SK-N-SH treated with all-trans-retinoic acid at 6 μM for 48 hours (cell line): ENCODE data around the gene FGD5.

Source experiments
- ATAC-seq: fragments of 200-7000 bp; cut with Tn5 transposase; 3 replicates; pipeline ENCODE4 v1.9.1; 2020; ENCODE audit warnings: mild to moderate bottlenecking, moderate library complexity
- ARNTL ChIP-seq: fragments of 450-650 bp; formaldehyde crosslinking; IDR thresholded peaks from 2 replicates; pipeline ENCODE4 v1.5.0; 2020; ENCODE audit warnings: low read depth, mild to moderate bottlenecking, moderate library complexity, borderline replicate concordance
- BACH2 ChIP-seq: fragments of 250-450 bp; sonication (Bioruptor Pico); IDR thresholded peaks from 2 replicates; pipeline ENCODE4 v1.9.0; 2021; ENCODE audit warnings: mild to moderate bottlenecking, borderline replicate concordance
- CREB5 ChIP-seq: fragments of 250-450 bp; sonication (Bioruptor Pico); IDR thresholded peaks from 2 replicates; pipeline ENCODE4 v1.5.1; 2020; ENCODE audit warnings: low read depth, mild to moderate bottlenecking, moderate library complexity
- CSDC2 ChIP-seq: fragments of 250-450 bp; sonication (Bioruptor Pico); IDR thresholded peaks from 2 replicates; pipeline ENCODE4 v1.5.0; 2020; ENCODE audit warnings: mild to moderate bottlenecking, moderate library complexity
- CSRNP3 ChIP-seq: fragments of 250-450 bp; sonication (Bioruptor Pico); IDR thresholded peaks from 2 replicates; pipeline ENCODE4 v1.5.1; 2021; ENCODE audit warnings: mild to moderate bottlenecking, moderate library complexity
- ESRRG ChIP-seq: fragments of 250-450 bp; sonication (Bioruptor Pico); IDR thresholded peaks from 2 replicates; pipeline ENCODE4 v1.6.1; 2021; ENCODE audit warnings: mild to moderate bottlenecking
- GLIS3 ChIP-seq: fragments of 250-450 bp; sonication (Bioruptor Pico); IDR thresholded peaks from 2 replicates; pipeline ENCODE4 v1.5.0; 2020; ENCODE audit warnings: mild to moderate bottlenecking, moderate library complexity
- ISL1 ChIP-seq: fragments of 250-450 bp; sonication (Bioruptor Pico); IDR thresholded peaks from 2 replicates; pipeline ENCODE4 v2.1.2; 2022; ENCODE audit warnings: mild to moderate bottlenecking, moderate library complexity
- OSR1 ChIP-seq: fragments of 250-450 bp; sonication (Bioruptor Pico); IDR thresholded peaks from 2 replicates; pipeline ENCODE4 v1.8.0; 2022; ENCODE audit warnings: moderate library complexity, mild to moderate bottlenecking, inconsistent platforms
- PATZ1 ChIP-seq: fragments of 250-450 bp; sonication (Bioruptor Pico); IDR thresholded peaks from 2 replicates; pipeline ENCODE4 v1.8.0; 2020; ENCODE audit warnings: mild to moderate bottlenecking, moderate library complexity, borderline replicate concordance
- POU6F1 ChIP-seq: fragments of 250-450 bp; sonication (Bioruptor Pico); IDR thresholded peaks from 2 replicates; pipeline ENCODE4 v1.8.0; 2021; ENCODE audit warnings: low read depth, mild to moderate bottlenecking, moderate library complexity, borderline replicate concordance
- PPARA ChIP-seq: fragments of 250-450 bp; sonication (Bioruptor Pico); IDR thresholded peaks from 2 replicates; pipeline ENCODE4 v1.5.0; 2020; ENCODE audit warnings: mild to moderate bottlenecking, borderline replicate concordance
- RARB ChIP-seq: fragments of 250-450 bp; sonication (Bioruptor Pico); IDR thresholded peaks from 2 replicates; pipeline ENCODE4 v1.8.0; 2021; ENCODE audit warnings: mild to moderate bottlenecking, moderate library complexity
- SNAI2 ChIP-seq: fragments of 250-450 bp; sonication (Bioruptor Pico); IDR thresholded peaks from 2 replicates; pipeline ENCODE4 v1.5.0; 2020; ENCODE audit warnings: mild to moderate bottlenecking, moderate library complexity
- TCF4 ChIP-seq: fragments of 250-450 bp; sonication (Bioruptor Pico); IDR thresholded peaks from 2 replicates; pipeline ENCODE4 v1.8.0; 2021; ENCODE audit warnings: mild to moderate bottlenecking, moderate library complexity, borderline replicate concordance
- TOX ChIP-seq: fragments of 250-450 bp; sonication (Bioruptor Pico); IDR thresholded peaks from 2 replicates; pipeline ENCODE4 v1.8.0; 2021; ENCODE audit warnings: mild to moderate bottlenecking, moderate library complexity, borderline replicate concordance
- ZC3H10 ChIP-seq: fragments of 250-450 bp; sonication (Bioruptor Pico); IDR thresholded peaks from 2 replicates; pipeline ENCODE4 v1.5.1; 2021; ENCODE audit warnings: mild to moderate bottlenecking, moderate library complexity
- ZFP3 ChIP-seq: fragments of 250-450 bp; sonication (Bioruptor Pico); IDR thresholded peaks from 2 replicates; pipeline ENCODE4 v1.5.0; 2020; ENCODE audit warnings: mild to moderate bottlenecking, moderate library complexity
- ZNF565 ChIP-seq: fragments of 450-650 bp; formaldehyde crosslinking; conservative IDR thresholded peaks from 2 replicates; pipeline ENCODE4 v1.5.0; 2020; ENCODE audit warnings: low read depth, mild to moderate bottlenecking, moderate library complexity
- ZNF70 ChIP-seq: fragments of 450-650 bp; formaldehyde crosslinking; IDR thresholded peaks from 2 replicates; pipeline ENCODE4 v1.5.0; 2020; ENCODE audit warnings: mild to moderate bottlenecking, moderate library complexity
- ZNF8 ChIP-seq: fragments of 450-650 bp; formaldehyde crosslinking; IDR thresholded peaks from 2 replicates; pipeline ENCODE4 v1.5.0; 2020; ENCODE audit warnings: mild to moderate bottlenecking, moderate library complexity

Gene FGD5

GRCh38 chr3:14836049-14836468 is 17.3 kb downstream of the FGD5 start:
- TF ChIP-seq ESRRG (no peak), ZNF565 (CRISPR knock-in tag) (no peak), TOX (no peak), ZNF8 (CRISPR knock-in tag) (no peak), RARB (CRISPR knock-in tag) (no peak), GLIS3 (CRISPR knock-in tag) (no peak), CSDC2 (CRISPR knock-in tag) (no peak), ZNF70 (no peak), BACH2 (CRISPR knock-in tag) (no peak), ZC3H10 (no peak)
- no peak for ATAC-seq

- TF ChIP-seq ZNF8 (CRISPR knock-in tag), result no peak
- TF ChIP-seq OSR1 (CRISPR knock-in tag), result no peak
- TF ChIP-seq TOX, result no peak
- TF ChIP-seq CSDC2 (CRISPR knock-in tag), result no peak
- TF ChIP-seq ESRRG, result no peak
- TF ChIP-seq PATZ1 (CRISPR knock-in tag), result no peak
- TF ChIP-seq RARB (CRISPR knock-in tag), result no peak
- TF ChIP-seq GLIS3 (CRISPR knock-in tag), result no peak
- TF ChIP-seq BACH2 (CRISPR knock-in tag), result no peak
- TF ChIP-seq ARNTL, result no peak
- no peak for TF ChIP-seq ZFP3
- no peak for TF ChIP-seq POU6F1 (CRISPR knock-in tag)
- TF ChIP-seq ZNF565 (CRISPR knock-in tag), result no peak
- TF ChIP-seq, all 23 proteins: peak for 0
These were observed 18.6 kb downstream of the FGD5 start for GRCh38 chr3:14837186-14837877.

GRCh38 chr3:14837878-14838258 is 19.1 kb downstream of the FGD5 start:
- TF ChIP-seq CSRNP3 (CRISPR knock-in tag) (no peak), ESRRG (no peak), PPARA (CRISPR knock-in tag) (no peak), BACH2 (CRISPR knock-in tag) (no peak), TCF4 (CRISPR knock-in tag) (no peak), ZNF565 (CRISPR knock-in tag) (no peak), ISL1 (CRISPR knock-in tag) (no peak)
- ATAC-seq, result no peak

More at GRCh38 chr3:14837186-14837877, 18.6 kb downstream of the FGD5 start:
- no peak for ATAC-seq

- no peak for TF ChIP-seq ZNF565 (CRISPR knock-in tag)
- no peak for TF ChIP-seq OSR1 (CRISPR knock-in tag)
- no peak for TF ChIP-seq BACH2 (CRISPR knock-in tag)
- TF ChIP-seq POU6F1 (CRISPR knock-in tag), result no peak
- TF ChIP-seq ZFP3, result no peak
- no peak for TF ChIP-seq PPARA (CRISPR knock-in tag)
- TF ChIP-seq SNAI2, result no peak
- no peak for TF ChIP-seq ARNTL
- no peak for TF ChIP-seq CREB5 (CRISPR knock-in tag)
- no peak for TF ChIP-seq RARB (CRISPR knock-in tag)
- TF ChIP-seq CSDC2 (CRISPR knock-in tag), result no peak
- TF ChIP-seq ZC3H10, result no peak
- TF ChIP-seq TCF4 (CRISPR knock-in tag), result no peak
- TF ChIP-seq PATZ1 (CRISPR knock-in tag), result no peak
- TF ChIP-seq TOX, result no peak
- no peak for TF ChIP-seq ZNF70
- no peak for TF ChIP-seq ZNF8 (CRISPR knock-in tag)
- TF ChIP-seq ESRRG, result no peak
- TF ChIP-seq, all 23 proteins: peak for 0
- ATAC-seq, result no peak
These were observed 20.5 kb downstream of the FGD5 start for GRCh38 chr3:14839236-14839635.
